ENCODE measurements around the gene PLCB3.

Gene PLCB3

DNA sequence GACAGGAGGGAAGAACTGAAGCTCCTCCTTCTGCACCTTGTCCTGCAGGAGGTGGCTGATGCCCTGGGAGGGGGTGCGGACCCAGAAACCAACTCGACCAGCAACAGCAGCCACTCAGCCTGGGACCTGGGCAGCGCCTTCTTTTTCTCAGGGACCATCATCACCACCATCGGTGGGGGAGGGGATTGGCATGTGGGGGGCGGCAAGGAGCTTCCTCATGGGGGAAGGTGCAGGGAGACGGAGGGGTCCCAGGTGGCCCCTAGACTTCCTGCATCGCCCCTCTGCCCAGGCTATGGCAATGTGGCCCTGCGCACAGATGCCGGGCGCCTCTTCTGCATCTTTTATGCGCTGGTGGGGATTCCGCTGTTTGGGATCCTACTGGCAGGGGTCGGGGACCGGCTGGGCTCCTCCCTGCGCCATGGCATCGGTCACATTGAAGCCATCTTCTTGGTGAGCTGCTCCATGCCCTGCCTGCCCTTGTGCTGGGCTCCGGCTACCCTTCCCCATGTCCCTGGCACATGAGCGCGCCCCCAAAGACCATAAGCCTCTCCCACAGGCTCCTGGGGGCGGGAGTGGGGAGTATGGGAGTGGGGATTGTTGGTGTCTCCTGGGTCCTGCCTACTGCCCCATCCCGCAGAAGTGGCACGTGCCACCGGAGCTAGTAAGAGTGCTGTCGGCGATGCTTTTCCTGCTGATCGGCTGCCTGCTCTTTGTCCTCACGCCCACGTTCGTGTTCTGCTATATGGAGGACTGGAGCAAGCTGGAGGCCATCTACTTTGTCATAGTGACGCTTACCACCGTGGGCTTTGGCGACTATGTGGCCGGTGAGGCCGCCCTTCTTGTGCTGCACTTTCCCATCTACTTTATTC is 45.7 kb downstream of the PLCB3 start:
- TF ChIP-seq, protein P1, sequence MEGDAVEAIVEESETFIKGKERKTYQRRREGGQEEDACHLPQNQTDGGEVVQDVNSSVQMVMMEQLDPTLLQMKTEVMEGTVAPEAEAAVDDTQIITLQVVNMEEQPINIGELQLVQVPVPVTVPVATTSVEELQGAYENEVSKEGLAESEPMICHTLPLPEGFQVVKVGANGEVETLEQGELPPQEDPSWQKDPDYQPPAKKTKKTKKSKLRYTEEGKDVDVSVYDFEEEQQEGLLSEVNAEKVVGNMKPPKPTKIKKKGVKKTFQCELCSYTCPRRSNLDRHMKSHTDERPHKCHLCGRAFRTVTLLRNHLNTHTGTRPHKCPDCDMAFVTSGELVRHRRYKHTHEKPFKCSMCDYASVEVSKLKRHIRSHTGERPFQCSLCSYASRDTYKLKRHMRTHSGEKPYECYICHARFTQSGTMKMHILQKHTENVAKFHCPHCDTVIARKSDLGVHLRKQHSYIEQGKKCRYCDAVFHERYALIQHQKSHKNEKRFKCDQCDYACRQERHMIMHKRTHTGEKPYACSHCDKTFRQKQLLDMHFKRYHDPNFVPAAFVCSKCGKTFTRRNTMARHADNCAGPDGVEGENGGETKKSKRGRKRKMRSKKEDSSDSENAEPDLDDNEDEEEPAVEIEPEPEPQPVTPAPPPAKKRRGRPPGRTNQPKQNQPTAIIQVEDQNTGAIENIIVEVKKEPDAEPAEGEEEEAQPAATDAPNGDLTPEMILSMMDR (IDR thresholded peaks at IDR 0.05; ENCODE audit: low read depth, low read length): no peak
- DNase-seq (ENCODE audit: extremely low read depth, low read depth): no peak

GRCh38 chr11:64297699-64298358 is 46.5 kb downstream of the PLCB3 start:
- DNase-seq (ENCODE audit: extremely low read depth, low read depth): no peak
- TF ChIP-seq, protein P1 (IDR thresholded peaks at IDR 0.05; ENCODE audit: low read depth, low read length): no peak

DNA sequence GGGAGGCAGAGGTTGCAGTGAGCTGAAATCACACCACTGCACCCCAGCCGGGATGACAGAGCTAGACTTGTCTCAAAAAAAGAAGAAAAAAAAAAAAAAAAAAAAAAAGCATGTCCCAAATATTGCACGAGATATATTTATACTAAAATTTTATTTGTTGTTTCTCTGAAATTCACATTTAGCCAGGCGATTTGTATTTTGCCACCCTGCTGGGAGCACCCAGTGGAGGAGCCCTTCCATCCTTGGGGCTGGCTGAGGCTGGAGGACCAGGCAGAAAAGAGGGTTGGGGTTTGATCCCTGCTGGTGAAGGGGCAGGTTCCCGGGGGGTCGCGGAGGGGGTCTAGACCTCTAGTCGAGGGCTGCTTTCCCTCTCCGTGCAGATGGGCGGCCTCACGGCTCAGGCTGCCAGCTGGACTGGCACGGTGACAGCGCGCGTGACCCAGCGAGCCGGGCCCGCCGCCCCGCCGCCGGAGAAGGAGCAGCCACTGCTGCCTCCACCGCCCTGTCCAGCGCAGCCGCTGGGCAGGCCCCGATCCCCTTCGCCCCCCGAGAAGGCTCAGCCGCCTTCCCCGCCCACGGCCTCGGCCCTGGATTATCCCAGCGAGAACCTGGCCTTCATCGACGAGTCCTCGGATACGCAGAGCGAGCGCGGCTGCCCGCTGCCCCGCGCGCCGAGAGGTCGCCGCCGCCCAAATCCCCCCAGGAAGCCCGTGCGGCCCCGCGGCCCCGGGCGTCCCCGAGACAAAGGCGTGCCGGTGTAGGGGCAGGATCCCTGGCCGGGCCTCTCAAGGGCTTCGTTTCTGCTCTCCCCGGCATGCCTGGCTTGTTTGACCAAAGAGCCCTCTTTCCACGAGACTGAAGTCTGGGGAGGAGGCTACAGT is 47.9 kb downstream of the PLCB3 start:
- TF ChIP-seq, protein P1 (IDR thresholded peaks at IDR 0.05; ENCODE audit: low read depth, low read length): no peak
- no peak for DNase-seq (ENCODE audit: extremely low read depth, low read depth)

- no peak for DNase-seq (ENCODE audit: extremely low read depth, low read depth)
- TF ChIP-seq, protein P1 (IDR thresholded peaks at IDR 0.05; ENCODE audit: low read depth, low read length): no peak
These were observed 48.7 kb downstream of the PLCB3 start, which contains the start of gene CATSPERZ for GRCh38 chr11:64299847-64300648. Gene CATSPERZ, plus strand, starts transcription at chr11:64300358. Its CDS starts 53 bp downstream, at chr11:64300411.

GRCh38 chr11:64303109-64304031 is 52.0 kb downstream of the PLCB3 start:
- DNase-seq (ENCODE audit: extremely low read depth, low read depth): no peak
- TF ChIP-seq, protein P1 (IDR thresholded peaks at IDR 0.05; ENCODE audit: low read depth, low read length): no peak

- TF ChIP-seq, protein P1 (IDR thresholded peaks at IDR 0.05; ENCODE audit: low read depth, low read length): no peak
- no peak for DNase-seq (ENCODE audit: extremely low read depth, low read depth)
These were observed 52.6 kb downstream of the PLCB3 start for GRCh38 chr11:64304032-64304315.
